ENCODE data around the gene FOXD1.

Gene FOXD1

GRCh38 chr5:73446631-73447529, 1.7 kb downstream of the FOXD1 start:
- peaks cover 4% of the 10 kb centered on the region for H3K4me1 ChIP-seq (ENCODE audit: control insufficient read depth, insufficient read depth, low read length, poor library complexity, severe bottlenecking)
- H3K4me3 ChIP-seq (ENCODE audit: extremely low read depth, insufficient read depth, low read length, poor library complexity, severe bottlenecking) = peak overlapping the region; percentile 71
- no peaks in the 10 kb centered on the region for H3K9me3 ChIP-seq (ENCODE audit: control insufficient read depth, low read length)
- peaks cover 6% of the 10 kb centered on the region for H3K36me3 ChIP-seq (ENCODE audit: control insufficient read depth, insufficient read depth, low read length)
- WGBS, 2 experiments (ENCODE audit: insufficient coverage in 2 of 2) = 0% methylated on average over 62 to 76 of the region's 119 CpGs
- no peak overlapping the region for H3K27ac ChIP-seq (ENCODE audit: low read depth, low read length, severe bottlenecking)

GRCh38 chr5:73445665-73446630, 2.6 kb downstream of the FOXD1 start:
- no peak overlapping the region for H3K27ac ChIP-seq (ENCODE audit: low read depth, low read length, severe bottlenecking)
- WGBS, 2 experiments (ENCODE audit: insufficient coverage in 2 of 2) = 0% methylated on average over 2 of the region's 7 CpGs; no CpG with 5 or more reads in 1 of the 2 experiments
- H3K4me3 ChIP-seq (ENCODE audit: extremely low read depth, insufficient read depth, low read length, poor library complexity, severe bottlenecking) = peak overlapping the region; percentile 71
- peaks cover 4% of the 10 kb centered on the region for H3K4me1 ChIP-seq (ENCODE audit: control insufficient read depth, insufficient read depth, low read length, poor library complexity, severe bottlenecking)
- no peaks in the 10 kb centered on the region for H3K9me3 ChIP-seq (ENCODE audit: control insufficient read depth, low read length)
- H3K36me3 ChIP-seq (ENCODE audit: control insufficient read depth, insufficient read depth, low read length) = peaks cover 6% of the 10 kb centered on the region

- H3K4me1 ChIP-seq (ENCODE audit: control insufficient read depth, insufficient read depth, low read length, poor library complexity, severe bottlenecking) = peaks cover 4% of the 10 kb centered on the region
- H3K9me3 ChIP-seq (ENCODE audit: control insufficient read depth, low read length) = no peaks in the 10 kb centered on the region
- 2 to 4% methylated on average over 23 to 25 of the region's 43 CpGs for WGBS, 2 experiments (ENCODE audit: insufficient coverage in 2 of 2)
- H3K36me3 ChIP-seq (ENCODE audit: control insufficient read depth, insufficient read depth, low read length) = peaks cover 6% of the 10 kb centered on the region
- H3K4me3 ChIP-seq (ENCODE audit: extremely low read depth, insufficient read depth, low read length, poor library complexity, severe bottlenecking) = peak overlapping the region; percentile 35
- no peak overlapping the region for H3K27ac ChIP-seq (ENCODE audit: low read depth, low read length, severe bottlenecking)
These were observed 3.8 kb downstream of the FOXD1 start for GRCh38 chr5:73444499-73445438.

GRCh38 chr5:73443829-73444498, 4.6 kb downstream of the FOXD1 start:
- H3K4me1 ChIP-seq (ENCODE audit: control insufficient read depth, insufficient read depth, low read length, poor library complexity, severe bottlenecking) = peaks cover 3% of the 10 kb centered on the region
- 0 to 1% methylated on average over 16 to 24 of the region's 39 CpGs for WGBS, 2 experiments (ENCODE audit: insufficient coverage in 2 of 2)
- H3K27ac ChIP-seq (ENCODE audit: low read depth, low read length, severe bottlenecking) = no peak overlapping the region
- no peaks in the 10 kb centered on the region for H3K9me3 ChIP-seq (ENCODE audit: control insufficient read depth, low read length)
- peaks cover 6% of the 10 kb centered on the region for H3K36me3 ChIP-seq (ENCODE audit: control insufficient read depth, insufficient read depth, low read length)
- H3K4me3 ChIP-seq (ENCODE audit: extremely low read depth, insufficient read depth, low read length, poor library complexity, severe bottlenecking) = peak overlapping the region; percentile 35

GRCh38 chr5:73442996-73443627, 5.5 kb downstream of the FOXD1 start:
- Histone ChIP-seq H3K9me3 (ENCODE audit: control insufficient read depth, low read length) (no peaks in the 10 kb centered on the region), H3K4me3 (ENCODE audit: extremely low read depth, insufficient read depth, low read length, poor library complexity, severe bottlenecking) (no peak overlapping the region), H3K27ac (ENCODE audit: low read depth, low read length, severe bottlenecking) (no peak overlapping the region), H3K4me1 (ENCODE audit: control insufficient read depth, insufficient read depth, low read length, poor library complexity, severe bottlenecking) (peaks cover 10% of the 10 kb centered on the region), H3K36me3 (ENCODE audit: control insufficient read depth, insufficient read depth, low read length) (peaks cover 6% of the 10 kb centered on the region)
- WGBS, 2 experiments (ENCODE audit: insufficient coverage in 2 of 2) = 33% methylated on average over 1 of the region's 4 CpGs; no CpG with 5 or more reads in 1 of the 2 experiments

- H3K27ac ChIP-seq (ENCODE audit: low read depth, low read length, severe bottlenecking) = no peak overlapping the region
- H3K4me1 ChIP-seq (ENCODE audit: control insufficient read depth, insufficient read depth, low read length, poor library complexity, severe bottlenecking) = peaks cover 15% of the 10 kb centered on the region
- 46 to 49% methylated on average over 4 to 6 of the region's 7 CpGs for WGBS, 2 experiments (ENCODE audit: insufficient coverage in 2 of 2)
- H3K36me3 ChIP-seq (ENCODE audit: control insufficient read depth, insufficient read depth, low read length) = peaks cover 6% of the 10 kb centered on the region
- no peak overlapping the region for H3K4me3 ChIP-seq (ENCODE audit: extremely low read depth, insufficient read depth, low read length, poor library complexity, severe bottlenecking)
- no peaks in the 10 kb centered on the region for H3K9me3 ChIP-seq (ENCODE audit: control insufficient read depth, low read length)
These were observed 6.3 kb downstream of the FOXD1 start for GRCh38 chr5:73442231-73442811.

- Histone ChIP-seq H3K4me3 (ENCODE audit: extremely low read depth, insufficient read depth, low read length, poor library complexity, severe bottlenecking) (no peak overlapping the region), H3K4me1 (ENCODE audit: control insufficient read depth, insufficient read depth, low read length, poor library complexity, severe bottlenecking) (peaks cover 15% of the 10 kb centered on the region), H3K36me3 (ENCODE audit: control insufficient read depth, insufficient read depth, low read length) (peaks cover 6% of the 10 kb centered on the region), H3K9me3 (ENCODE audit: control insufficient read depth, low read length) (no peaks in the 10 kb centered on the region), H3K27ac (ENCODE audit: low read depth, low read length, severe bottlenecking) (no peak overlapping the region)
These were observed 7.2 kb downstream of the FOXD1 start for GRCh38 chr5:73441378-73441777.

- Histone ChIP-seq H3K4me3 (ENCODE audit: extremely low read depth, insufficient read depth, low read length, poor library complexity, severe bottlenecking) (no peak overlapping the region), H3K4me1 (ENCODE audit: control insufficient read depth, insufficient read depth, low read length, poor library complexity, severe bottlenecking) (peaks cover 16% of the 10 kb centered on the region), H3K36me3 (ENCODE audit: control insufficient read depth, insufficient read depth, low read length) (peaks cover 6% of the 10 kb centered on the region), H3K27ac (ENCODE audit: low read depth, low read length, severe bottlenecking) (no peak overlapping the region), H3K9me3 (ENCODE audit: control insufficient read depth, low read length) (no peaks in the 10 kb centered on the region)
- no CpG with 5 or more reads among the region's 1 CpG for WGBS, 2 experiments (ENCODE audit: insufficient coverage in 2 of 2)
These were observed 8.3 kb downstream of the FOXD1 start for GRCh38 chr5:73440262-73440661.
